ENCODE data around the gene DCLK1.
A peak's percentile ranks its signal among the peaks of the same experiment; 100 is the strongest.
"Not testable (repeated sequence)": the region's sequence is repeated elsewhere in the genome, so short reads cannot be mapped to it uniquely, and the experiment has no call there.

The DCLK1 gene

DNA sequence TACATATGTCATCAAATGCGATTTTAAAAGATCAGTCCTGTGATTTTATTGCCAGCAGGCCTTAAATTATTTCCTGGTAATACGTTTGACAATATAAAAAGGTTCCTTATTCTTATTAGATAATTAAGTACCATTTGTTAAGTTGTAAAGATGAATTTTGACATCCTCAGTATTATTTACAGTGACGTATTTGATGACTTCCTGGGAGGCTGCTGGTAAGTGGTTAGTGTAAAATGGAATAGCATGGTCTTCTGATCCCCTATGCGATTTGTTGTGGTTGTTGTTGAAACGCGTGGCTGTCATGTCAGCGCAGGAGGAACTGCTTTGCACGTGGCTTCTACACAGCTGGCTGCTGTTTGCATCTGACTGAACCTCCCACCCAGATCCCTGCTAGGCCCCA is 99.7 kb downstream of the DCLK1 start:
- DNase-seq = no peak

DNA sequence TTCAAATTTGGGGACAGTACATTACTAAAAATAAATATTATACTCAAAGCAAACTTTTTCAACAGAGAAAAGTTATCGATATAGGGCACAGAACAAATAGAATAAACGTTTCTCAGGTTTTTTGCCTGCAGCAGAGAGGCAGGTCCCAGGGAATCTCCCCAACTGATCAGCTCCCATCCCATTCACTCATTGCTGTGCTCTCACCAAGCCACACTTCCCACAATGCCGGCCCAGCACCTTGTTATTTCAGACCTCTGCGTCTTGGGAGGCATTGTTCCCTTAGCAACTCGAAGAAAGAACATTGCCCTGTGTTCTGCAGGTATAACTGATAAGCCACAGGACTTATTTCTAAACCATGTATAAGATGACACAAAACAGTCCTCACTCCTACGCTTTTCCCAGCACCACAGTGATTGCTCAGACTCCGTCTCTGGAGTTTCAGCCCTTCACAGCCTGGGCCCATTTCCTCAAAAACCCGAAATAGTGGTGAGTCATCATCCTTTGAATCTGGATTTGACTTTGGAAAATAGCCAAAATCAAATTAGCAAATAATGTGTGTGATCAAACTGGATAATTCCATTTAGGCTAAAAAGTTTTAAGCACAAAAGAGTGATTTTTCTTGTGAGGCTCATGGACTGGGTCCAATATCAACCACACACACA is 100.4 kb downstream of the DCLK1 start:
- DNase-seq = peak; percentile 50

- peak; percentile 36 for DNase-seq
Observed at GRCh38 chr13:36029166-36029565, 102.0 kb downstream of the DCLK1 start.

- DNase-seq = no peak
Observed at GRCh38 chr13:36028359-36029025, 102.7 kb downstream of the DCLK1 start.

GRCh38 chr13:36026531-36026930 is 104.7 kb downstream of the DCLK1 start:
- DNase-seq = no peak

- no peak for DNase-seq
Observed at GRCh38 chr13:36014763-36015162, 116.4 kb downstream of the DCLK1 start.

- DNase-seq = no peak
Observed at GRCh38 chr13:36006894-36007675, 124.1 kb downstream of the DCLK1 start.

GRCh38 chr13:36006347-36006746 is 124.8 kb downstream of the DCLK1 start:
- no peak for DNase-seq

DNA sequence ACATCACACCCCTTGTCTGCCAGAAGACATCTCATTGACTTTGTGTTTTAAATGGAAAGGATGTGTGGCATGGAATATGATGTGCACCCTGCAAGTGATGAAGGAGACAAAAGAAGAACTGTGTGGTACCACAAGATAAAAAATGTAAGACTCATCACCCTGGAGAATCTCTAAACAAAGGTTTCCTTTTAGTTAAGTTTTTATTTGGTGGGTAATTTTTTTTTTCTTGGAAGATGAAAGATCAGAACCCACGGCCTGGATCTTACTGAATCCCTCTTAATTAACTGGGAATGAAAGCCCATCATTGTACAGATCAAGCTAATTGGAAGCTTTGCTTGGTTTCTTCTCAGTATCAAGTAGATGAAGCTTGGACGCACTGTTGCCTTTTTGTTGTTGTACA is 129.6 kb downstream of the DCLK1 start:
- DNase-seq = no peak

GRCh38 chr13:36000028-36000427 is 131.2 kb downstream of the DCLK1 start:
- DNase-seq = no peak

DNA sequence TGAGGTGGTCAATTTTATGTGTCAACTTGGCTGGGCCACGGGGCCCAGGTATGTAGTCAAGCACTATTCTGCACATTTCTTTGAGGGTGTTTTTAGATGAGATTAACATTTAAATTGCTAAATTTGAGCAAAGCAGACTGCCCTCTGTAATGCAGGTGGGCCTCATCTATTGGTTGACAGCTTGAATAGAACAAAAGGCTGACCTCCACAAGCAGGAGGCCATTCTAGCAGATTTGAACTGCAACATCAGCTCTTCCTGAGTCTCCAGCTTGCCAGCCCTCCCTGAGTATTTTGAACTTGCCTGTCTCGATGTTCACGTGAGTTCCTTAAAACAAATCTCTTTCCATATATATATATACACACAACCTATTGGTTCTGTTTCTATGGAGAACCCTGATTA is 134.8 kb downstream of the DCLK1 start:
- DNase-seq = no peak

DNA sequence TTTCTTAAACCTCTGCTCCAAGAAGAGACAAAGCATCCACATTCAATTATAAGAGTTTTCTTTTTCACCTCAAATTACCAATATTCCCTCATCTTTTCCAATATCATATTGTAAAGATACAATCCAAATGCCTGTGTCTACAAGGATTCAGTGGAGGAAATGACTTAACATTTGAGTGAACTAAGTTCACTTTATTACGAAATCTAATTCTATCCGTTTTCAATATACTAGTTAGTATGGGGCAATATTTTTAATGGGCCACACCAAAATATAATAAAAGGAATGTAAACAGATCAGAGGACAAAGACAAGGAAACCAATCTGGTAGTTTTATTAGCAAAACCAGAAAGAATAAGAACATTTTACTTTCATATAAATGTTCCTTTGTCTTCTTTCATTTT is 136.0 kb downstream of the DCLK1 start:
- DNase-seq = no peak

GRCh38 chr13:35994131-35994966 is 136.8 kb downstream of the DCLK1 start:
- DNase-seq = peak; percentile 84

GRCh38 chr13:35993686-35994085 is 137.5 kb downstream of the DCLK1 start:
- DNase-seq = no peak

GRCh38 chr13:35992964-35993363 is 138.2 kb downstream of the DCLK1 start:
- no peak for DNase-seq

DNA sequence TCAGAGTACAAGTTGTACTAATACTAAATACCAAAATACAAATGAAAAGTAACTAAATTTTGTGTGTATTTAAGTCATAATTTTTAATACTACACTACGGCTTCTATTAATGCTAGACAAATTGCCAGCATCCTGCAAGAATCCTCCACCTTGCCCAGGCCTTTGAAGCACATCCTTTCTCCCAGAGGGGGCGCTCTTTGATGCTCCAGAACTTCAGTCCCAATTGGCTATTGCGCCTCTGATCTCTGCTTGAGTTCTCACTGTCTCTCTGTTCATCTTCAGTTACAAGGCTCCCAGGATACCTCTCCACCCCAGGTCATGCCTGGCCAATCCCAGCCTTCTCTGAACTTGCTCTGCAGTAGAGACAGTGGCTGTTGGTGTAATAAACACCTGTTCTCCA is 141.0 kb downstream of the DCLK1 start:
- no peak for DNase-seq

DNA sequence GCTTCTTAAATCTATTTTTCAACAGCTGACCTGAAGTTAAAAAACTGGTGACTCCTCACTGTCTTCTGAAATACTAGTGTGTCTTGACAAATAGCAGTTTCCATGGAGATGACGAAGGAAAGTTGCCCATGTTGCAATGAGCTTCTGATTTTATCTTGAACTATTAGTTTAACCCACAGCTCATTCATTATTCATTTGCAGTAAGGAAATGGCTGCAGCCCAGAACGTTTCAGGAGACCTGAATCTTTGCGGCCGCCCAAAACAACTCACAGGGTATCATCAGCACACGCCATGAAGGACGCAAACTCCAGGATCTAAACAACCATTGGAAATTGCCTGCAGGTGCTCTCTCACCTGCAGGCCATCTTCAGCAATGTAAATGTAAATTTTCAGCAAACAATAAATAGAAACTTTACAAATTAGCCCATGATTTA is 142.5 kb downstream of the DCLK1 start:
- DNase-seq = no peak

DNA sequence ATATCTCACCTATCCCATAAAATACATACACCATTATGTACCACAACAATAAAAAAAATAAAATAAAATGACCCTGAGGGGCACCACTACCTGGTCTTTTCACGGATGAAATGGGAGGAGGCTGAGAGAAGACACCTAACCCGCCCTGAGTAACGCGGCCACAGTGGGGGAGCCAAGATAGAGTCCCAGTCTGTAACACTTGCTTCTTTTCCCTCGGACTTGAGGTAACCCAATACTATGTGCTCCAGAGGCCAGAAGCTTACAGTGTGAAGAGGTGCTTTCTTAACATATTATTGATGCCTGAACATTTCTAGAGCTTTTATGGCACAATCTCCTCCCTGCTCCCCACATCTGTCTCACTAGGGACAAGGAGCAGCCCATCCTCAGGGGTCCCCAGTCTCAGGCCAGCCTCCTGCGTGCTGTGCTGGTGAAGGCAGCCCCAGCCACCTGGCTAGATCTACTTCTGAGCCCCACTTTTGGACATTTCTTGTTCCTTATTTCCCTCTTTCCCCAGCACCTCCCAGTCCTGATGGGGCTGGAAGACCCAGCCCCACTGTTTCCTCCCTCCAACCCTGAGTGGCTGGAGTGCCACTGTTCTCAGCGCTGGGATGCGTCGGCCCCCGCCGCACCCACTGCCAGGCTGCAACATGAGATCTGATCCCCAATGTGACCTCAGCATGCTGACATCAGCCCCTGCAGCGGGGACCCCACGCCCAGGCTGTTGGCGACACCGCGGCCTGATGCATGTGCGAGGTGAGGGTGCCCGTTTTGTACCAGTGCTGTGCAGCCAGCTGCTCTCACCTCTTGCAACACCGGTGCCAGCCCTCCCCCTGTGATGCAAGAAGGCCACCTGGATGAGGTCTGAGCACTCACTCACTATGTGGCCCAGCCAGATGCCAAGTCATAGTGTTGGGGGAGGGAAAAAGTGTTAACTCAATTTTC is 143.3 kb downstream of the DCLK1 start:
- no peak for DNase-seq

DNA sequence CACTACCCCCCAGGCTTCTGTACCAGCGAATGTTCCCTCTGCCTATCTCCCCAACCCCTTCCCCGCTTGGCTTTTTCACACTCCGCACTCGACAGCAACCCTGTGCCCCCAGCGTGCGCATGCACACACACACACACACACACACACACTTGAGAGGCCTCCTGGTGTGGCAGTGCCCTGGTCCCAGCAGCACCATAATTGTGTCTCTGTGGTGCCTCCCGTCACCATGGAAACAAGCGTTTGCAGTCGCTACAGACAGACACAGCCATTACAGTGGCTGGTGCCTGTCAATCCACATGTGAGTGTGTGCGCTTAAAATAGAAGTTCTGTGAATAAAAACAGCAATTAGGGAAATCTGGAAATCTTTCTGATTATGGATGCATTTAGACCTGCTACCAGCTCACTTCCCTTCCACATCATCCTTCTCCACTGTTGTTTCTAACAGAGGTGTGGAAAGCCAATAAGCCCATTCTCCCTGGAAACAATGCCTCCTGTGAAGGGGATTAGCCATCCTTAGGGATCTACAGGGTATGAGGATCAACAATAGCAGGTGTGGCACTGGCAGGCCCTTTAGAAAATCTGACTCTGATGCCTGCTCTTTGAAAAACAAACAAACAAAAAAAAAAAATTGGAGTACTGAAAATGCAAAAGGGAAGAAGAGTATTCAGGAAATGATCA is 146.3 kb downstream of the DCLK1 start:
- DNase-seq = peak; percentile 92

DNA sequence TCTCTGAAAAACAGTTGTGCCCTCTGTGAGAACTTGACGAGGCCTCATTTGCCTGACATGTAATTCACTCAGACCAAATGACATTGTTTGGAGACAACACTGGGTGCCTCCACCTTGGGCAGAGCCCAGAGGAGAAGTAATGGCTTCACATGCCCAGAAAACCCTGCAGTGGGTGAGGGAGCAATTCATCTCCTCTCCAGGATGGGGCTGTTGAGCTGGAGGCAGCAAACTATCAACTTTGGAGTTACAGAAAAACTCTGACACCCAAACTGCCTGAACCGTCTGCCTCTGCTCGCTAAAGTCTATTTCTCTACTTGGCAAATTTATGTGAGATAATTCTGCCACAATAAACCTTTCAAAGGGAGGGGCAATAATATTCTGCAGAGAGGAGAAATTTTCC is 146.9 kb downstream of the DCLK1 start:
- no peak for DNase-seq

DNA sequence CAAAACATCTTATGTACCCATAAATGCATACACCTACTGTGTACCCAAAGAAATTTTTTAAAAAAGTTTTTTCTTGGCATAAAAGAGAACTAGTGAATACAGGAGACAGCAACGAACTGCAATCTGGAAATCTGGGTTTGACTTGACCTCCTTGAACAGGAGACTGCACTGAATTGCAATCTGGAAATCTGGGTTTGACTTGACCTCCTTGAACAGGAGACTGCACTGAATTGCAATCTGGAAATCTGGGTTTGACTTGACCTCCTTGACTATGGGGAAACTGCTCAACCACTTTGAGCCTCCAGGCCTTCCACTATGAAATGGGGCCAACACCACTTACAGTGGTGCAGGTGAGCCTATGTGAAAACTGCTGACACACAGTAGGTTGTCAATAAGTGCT is 147.5 kb downstream of the DCLK1 start:
- not testable (repeated sequence) for DNase-seq
